ENCODE results near the gene EMILIN3. TPM values are rescaled to one million over a fixed set of nuclear protein-coding genes. Genes with fewer than 3 reads are reported as not detected.

EMILIN3 gene
- total RNA-seq, 6 experiments from 2014 or later = not detected

DNA sequence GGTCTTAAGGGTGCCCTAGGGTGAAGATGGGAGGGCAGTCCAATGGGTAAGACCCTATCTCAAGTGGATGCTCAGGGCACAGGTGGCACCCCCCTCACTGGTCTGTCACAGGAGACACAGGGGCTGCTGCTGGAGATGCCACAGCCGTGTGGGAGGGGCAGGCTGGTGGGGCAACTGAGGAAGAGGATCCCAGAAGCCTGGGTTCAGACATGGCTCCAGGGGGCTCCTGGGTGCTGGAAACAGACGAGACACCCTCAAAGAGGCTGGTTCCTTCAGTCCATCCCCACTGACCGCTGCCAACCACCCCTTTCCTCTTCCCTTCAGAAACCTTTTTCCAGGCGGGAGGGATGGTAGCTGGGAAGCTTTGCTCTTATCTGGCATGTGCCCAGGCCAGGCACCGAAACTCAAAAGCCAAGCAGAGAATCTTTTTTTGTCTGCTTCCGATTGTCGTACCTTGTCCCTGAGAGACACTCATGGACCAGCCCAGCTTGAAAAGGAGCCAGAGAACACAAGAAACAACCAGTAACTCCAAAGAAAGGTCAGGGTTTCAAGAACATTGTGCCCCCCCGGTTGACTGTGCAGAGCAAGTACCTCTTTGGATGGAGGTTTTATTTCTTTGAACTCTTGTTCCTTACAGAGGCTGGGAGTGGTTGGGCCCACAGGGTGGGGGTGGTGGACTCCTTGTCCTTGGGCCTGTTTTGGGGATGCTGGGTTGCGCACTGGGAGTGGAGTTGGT is 28.5 kb upstream of the EMILIN3 start:
- H3K27ac Mint-ChIP-seq = no peak overlapping the region
- TF ChIP-seq, protein P1, sequence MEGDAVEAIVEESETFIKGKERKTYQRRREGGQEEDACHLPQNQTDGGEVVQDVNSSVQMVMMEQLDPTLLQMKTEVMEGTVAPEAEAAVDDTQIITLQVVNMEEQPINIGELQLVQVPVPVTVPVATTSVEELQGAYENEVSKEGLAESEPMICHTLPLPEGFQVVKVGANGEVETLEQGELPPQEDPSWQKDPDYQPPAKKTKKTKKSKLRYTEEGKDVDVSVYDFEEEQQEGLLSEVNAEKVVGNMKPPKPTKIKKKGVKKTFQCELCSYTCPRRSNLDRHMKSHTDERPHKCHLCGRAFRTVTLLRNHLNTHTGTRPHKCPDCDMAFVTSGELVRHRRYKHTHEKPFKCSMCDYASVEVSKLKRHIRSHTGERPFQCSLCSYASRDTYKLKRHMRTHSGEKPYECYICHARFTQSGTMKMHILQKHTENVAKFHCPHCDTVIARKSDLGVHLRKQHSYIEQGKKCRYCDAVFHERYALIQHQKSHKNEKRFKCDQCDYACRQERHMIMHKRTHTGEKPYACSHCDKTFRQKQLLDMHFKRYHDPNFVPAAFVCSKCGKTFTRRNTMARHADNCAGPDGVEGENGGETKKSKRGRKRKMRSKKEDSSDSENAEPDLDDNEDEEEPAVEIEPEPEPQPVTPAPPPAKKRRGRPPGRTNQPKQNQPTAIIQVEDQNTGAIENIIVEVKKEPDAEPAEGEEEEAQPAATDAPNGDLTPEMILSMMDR (IDR thresholded peaks at IDR 0.05) = no peak
- H3K4me1 Mint-ChIP-seq (ENCODE audit: low read depth) = peaks cover 15% of the 10 kb centered on the region
- H3K36me3 Mint-ChIP-seq (ENCODE audit: low read depth) = no peaks in the 10 kb centered on the region
- no peaks in the 10 kb centered on the region for H3K9me3 Mint-ChIP-seq
- no peaks in the 10 kb centered on the region; the same call in 1 of the 2 replicates for H3K27me3 Mint-ChIP-seq (ENCODE audit: insufficient read depth)
- no peak for DNase-seq
- no peak overlapping the region for H3K4me3 Mint-ChIP-seq

DNA sequence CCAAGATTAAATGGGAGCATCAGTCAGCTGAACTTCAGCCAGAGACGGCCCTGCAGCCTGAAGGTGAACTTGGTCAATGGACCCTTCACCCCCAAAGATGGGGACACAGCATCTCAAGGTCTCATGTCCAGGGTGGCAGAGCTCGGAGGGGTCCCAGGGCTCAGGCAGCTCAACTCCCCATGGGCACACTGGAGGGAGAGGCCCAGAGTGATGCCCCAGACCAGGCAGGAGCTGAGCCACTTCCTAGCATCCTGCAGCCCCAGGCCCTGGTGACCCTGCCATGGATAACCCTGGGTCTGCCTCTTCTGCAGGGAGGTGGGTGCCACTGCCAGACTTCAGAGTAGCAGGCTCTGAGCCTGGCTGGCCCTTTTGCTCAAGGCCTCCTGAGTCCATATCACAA is 27.5 kb upstream of the EMILIN3 start:
- TF ChIP-seq, protein P1 (IDR thresholded peaks at IDR 0.05) = no peak
- Mint-ChIP-seq H3K36me3 (ENCODE audit: low read depth) (no peaks in the 10 kb centered on the region), H3K9me3 (no peaks in the 10 kb centered on the region), H3K27me3 (ENCODE audit: insufficient read depth) (no peaks in the 10 kb centered on the region; the same call in 1 of the 2 replicates), H3K27ac (no peak overlapping the region), H3K4me1 (ENCODE audit: low read depth) (peaks cover 15% of the 10 kb centered on the region), H3K4me3 (no peak overlapping the region)
- no peak for DNase-seq

DNA sequence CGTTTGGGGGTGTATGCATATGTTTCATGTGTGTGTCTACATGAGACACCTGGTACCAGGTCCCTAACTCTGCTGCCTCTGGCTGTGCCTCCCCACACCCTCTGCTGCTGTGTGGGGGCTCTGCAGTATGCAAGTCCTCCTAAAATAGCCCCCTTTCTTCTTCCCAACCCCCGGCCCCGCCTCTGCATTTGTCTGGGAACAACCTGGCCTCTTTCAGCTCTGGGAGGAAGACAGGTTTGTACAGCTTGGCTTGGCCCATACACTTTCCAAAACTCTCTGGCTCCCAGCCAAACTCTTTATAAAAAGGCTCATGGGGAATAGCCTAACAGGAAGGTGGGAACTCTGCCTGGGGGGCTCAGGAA is 27.1 kb upstream of the EMILIN3 start:
- Mint-ChIP-seq H3K4me3 (no peak overlapping the region), H3K9me3 (no peaks in the 10 kb centered on the region), H3K27ac (no peak overlapping the region), H3K27me3 (ENCODE audit: insufficient read depth) (no peaks in the 10 kb centered on the region; the same call in 1 of the 2 replicates), H3K4me1 (ENCODE audit: low read depth) (peaks cover 15% of the 10 kb centered on the region), H3K36me3 (ENCODE audit: low read depth) (no peaks in the 10 kb centered on the region)
- TF ChIP-seq, protein P1 (IDR thresholded peaks at IDR 0.05) = no peak
- no peak for DNase-seq

DNA sequence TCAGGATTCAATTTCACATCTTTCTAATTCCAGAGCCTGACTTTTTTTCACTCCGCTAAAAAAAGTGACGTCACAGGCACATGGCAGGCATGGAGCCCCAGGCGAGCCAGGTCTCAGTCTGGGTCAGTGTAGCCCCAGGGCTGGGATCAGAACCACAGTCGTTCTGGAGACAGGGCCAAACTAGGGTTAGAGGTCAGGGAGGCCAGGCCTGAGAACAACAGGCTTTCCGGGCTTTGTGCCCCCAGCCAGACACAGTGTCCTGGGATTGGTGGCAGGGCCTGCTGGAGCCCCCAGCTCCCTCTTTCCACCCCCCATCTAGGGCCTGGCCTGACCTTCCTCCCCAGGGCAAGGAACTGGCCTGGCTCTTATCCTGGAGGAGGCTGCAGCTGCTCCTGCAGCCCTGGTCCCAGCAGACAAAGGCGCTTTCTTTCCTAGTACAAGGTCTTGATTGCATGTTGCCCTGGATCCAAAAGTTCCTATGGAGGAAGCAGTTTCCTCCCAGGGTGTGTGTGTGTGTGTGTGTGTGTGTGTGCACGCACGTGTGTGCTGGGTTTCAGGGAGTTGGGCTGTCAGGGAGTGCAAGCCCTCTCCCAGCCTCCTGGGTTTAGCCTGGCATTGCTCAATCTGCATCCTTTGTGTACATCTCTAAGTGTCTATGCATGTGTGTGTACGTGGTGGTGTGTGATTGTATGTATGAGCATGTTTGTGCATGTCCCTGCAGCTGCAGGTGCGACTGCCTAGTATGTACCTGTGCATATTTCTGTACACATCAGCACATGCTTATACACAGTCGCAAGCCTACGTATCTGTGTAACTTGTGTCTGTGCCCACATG is 26.5 kb upstream of the EMILIN3 start:
- Mint-ChIP-seq H3K27me3 (ENCODE audit: insufficient read depth) (peaks cover 2% of the 10 kb centered on the region; the same call in 1 of the 2 replicates), H3K36me3 (ENCODE audit: low read depth) (no peaks in the 10 kb centered on the region), H3K9me3 (no peaks in the 10 kb centered on the region), H3K4me3 (no peak overlapping the region), H3K27ac (no peak overlapping the region), H3K4me1 (ENCODE audit: low read depth) (peaks cover 15% of the 10 kb centered on the region)
- TF ChIP-seq, protein P1 (IDR thresholded peaks at IDR 0.05) = no peak
- DNase-seq = no peak

DNA sequence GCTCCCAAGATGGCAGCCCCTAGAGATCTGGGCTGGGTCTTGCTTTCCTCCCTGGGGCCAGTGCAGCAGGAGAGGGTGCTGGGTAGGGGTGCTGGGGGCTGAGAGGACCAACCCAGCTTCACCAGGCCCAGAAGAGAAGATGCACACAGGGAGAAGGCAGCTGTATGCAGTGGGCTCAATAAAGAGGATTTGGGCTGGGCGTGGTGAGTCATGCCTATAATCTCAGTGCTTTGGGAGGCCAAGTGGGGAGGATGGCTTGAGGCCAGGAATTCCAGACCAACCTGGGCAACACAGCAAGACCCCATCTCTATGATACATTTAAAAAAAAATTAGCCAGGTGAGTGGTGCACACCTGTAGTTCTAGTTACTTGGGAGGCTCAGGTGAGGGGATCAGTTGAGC is 25.7 kb upstream of the EMILIN3 start:
- H3K4me1 Mint-ChIP-seq (ENCODE audit: low read depth) = peaks cover 15% of the 10 kb centered on the region
- no peak for DNase-seq
- TF ChIP-seq, protein P1 (IDR thresholded peaks at IDR 0.05) = no peak
- no peak overlapping the region for H3K4me3 Mint-ChIP-seq
- no peaks in the 10 kb centered on the region for H3K9me3 Mint-ChIP-seq
- H3K27me3 Mint-ChIP-seq (ENCODE audit: insufficient read depth) = peaks cover 2% of the 10 kb centered on the region; the same call in 1 of the 2 replicates
- no peak overlapping the region for H3K27ac Mint-ChIP-seq
- no peaks in the 10 kb centered on the region for H3K36me3 Mint-ChIP-seq (ENCODE audit: low read depth)

All from HFFc6 (cell line).